ENCODE results near the gene SLC4A4. TPM values are rescaled to one million over a fixed set of nuclear protein-coding genes. Genes with fewer than 3 reads are reported as not detected.

The SLC4A4 gene
- total RNA-seq, 1 experiment from 2014 or later, result 1.1 TPM

DNA sequence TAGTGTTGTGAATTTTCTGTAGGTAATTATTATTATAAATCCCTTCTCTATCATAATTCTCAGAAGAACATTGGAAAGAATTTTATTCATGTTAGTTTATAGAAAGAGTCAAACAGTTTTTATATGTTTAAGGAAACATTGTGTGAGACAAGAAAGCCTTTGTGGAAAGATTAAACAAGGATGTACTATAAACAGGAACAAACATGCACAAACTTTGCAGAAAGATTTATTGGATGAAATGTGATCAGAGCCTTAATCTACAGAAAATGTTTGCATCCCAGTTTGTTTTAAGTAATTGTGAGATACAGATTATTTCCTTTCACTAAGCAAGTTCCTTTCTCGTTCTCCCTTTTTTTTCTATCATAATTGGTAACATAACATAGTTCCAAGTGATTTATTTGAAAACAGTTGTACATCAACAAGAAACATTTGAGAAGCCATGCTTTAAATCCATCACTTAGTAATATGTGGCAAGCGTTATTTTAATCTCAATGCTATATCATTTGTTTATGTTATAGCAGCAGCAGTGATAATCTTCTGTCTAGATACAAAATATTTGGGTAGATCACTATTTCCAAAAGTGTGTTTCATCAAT lies 129.4 kb downstream of the SLC4A4 start:
- no peak for TF ChIP-seq ZNF423 (CRISPR knock-in tag; IDR thresholded peaks at IDR 0.05)
- TF ChIP-seq HMGA2 (CRISPR knock-in tag; IDR thresholded peaks at IDR 0.05), result no peak
- TF ChIP-seq, protein P1, sequence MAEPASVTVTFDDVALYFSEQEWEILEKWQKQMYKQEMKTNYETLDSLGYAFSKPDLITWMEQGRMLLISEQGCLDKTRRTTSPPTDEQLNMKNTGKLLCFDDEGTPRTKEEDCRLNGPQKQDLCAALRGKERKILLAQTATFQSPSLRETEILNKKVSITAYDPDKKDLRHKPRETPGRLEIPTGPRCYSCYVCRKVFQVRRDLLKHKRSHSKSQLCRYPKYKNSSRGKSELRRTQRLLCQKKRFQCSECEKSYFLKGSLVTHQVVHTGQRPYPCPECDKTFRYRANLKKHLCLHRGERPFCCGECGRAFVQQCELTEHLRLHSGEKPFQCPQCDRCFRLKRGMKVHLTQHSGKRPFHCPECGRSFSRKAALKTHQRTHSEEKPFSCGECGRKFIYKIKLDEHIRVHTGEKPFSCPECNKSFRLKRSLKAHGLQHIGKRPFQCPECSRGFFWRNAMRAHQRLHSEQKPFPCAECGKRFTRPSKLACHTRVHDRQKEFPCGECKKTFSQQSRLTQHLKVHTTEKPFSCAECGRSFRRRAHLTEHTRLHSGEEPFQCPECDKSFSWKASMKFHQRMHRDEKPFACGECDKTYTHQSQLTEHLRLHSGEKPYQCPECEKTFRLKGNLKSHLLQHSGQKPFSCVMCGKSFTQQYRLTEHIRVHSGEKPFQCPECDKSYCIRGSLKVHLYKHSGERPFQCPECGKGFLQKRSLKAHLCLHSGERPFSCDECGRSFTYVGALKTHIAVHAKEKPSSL (CRISPR knock-in tag; conservative IDR thresholded peaks at IDR 0.05), result no peak
- no peak for TF ChIP-seq NFATC4 (CRISPR knock-in tag; IDR thresholded peaks at IDR 0.05)
- TF ChIP-seq, protein P2, sequence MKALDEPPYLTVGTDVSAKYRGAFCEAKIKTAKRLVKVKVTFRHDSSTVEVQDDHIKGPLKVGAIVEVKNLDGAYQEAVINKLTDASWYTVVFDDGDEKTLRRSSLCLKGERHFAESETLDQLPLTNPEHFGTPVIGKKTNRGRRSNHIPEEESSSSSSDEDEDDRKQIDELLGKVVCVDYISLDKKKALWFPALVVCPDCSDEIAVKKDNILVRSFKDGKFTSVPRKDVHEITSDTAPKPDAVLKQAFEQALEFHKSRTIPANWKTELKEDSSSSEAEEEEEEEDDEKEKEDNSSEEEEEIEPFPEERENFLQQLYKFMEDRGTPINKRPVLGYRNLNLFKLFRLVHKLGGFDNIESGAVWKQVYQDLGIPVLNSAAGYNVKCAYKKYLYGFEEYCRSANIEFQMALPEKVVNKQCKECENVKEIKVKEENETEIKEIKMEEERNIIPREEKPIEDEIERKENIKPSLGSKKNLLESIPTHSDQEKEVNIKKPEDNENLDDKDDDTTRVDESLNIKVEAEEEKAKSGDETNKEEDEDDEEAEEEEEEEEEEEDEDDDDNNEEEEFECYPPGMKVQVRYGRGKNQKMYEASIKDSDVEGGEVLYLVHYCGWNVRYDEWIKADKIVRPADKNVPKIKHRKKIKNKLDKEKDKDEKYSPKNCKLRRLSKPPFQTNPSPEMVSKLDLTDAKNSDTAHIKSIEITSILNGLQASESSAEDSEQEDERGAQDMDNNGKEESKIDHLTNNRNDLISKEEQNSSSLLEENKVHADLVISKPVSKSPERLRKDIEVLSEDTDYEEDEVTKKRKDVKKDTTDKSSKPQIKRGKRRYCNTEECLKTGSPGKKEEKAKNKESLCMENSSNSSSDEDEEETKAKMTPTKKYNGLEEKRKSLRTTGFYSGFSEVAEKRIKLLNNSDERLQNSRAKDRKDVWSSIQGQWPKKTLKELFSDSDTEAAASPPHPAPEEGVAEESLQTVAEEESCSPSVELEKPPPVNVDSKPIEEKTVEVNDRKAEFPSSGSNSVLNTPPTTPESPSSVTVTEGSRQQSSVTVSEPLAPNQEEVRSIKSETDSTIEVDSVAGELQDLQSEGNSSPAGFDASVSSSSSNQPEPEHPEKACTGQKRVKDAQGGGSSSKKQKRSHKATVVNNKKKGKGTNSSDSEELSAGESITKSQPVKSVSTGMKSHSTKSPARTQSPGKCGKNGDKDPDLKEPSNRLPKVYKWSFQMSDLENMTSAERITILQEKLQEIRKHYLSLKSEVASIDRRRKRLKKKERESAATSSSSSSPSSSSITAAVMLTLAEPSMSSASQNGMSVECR (CRISPR knock-in tag; IDR thresholded peaks at IDR 0.05; ENCODE audit: borderline replicate concordance), result no peak
- TF ChIP-seq, protein P3, sequence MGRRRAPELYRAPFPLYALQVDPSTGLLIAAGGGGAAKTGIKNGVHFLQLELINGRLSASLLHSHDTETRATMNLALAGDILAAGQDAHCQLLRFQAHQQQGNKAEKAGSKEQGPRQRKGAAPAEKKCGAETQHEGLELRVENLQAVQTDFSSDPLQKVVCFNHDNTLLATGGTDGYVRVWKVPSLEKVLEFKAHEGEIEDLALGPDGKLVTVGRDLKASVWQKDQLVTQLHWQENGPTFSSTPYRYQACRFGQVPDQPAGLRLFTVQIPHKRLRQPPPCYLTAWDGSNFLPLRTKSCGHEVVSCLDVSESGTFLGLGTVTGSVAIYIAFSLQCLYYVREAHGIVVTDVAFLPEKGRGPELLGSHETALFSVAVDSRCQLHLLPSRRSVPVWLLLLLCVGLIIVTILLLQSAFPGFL (CRISPR knock-in tag; IDR thresholded peaks at IDR 0.05; ENCODE audit: borderline replicate concordance), result no peak
- no peak for ATAC-seq
- ChIA-PET CTCF (no interaction called here), POLR2A (no interaction called here)
- DNase-seq (ENCODE audit: low spot score), result no peak
- no peak overlapping the region for H3K4me3 Mint-ChIP-seq
- H3K27me3 Mint-ChIP-seq (ENCODE audit: low read depth), result no peaks in the 10 kb centered on the region
- no peaks in the 10 kb centered on the region for H3K4me1 Mint-ChIP-seq
- H3K27ac Mint-ChIP-seq, result no peak overlapping the region
- H3K9me3 Mint-ChIP-seq, result no peaks in the 10 kb centered on the region
- no peaks in the 10 kb centered on the region for H3K36me3 Mint-ChIP-seq

DNA sequence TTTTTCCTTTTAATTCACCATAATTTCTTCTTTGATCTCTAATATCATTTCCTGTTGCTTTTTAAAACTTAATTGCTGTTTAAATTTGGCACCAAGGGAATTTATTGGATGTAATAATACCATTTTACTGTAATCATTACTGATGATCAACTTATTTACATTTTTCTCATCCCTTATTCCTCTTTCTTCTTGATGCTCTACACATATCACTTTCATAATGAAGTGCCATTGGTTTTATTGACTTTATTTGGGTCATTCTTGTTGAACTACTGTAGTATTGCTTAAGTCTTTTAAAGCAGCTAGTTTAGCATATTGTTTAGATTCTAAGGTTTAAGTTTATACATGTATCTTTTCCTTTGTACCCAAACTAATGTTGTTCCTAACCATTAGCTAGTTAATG lies 130.7 kb downstream of the SLC4A4 start:
- no peaks in the 10 kb centered on the region for H3K9me3 Mint-ChIP-seq
- no peaks in the 10 kb centered on the region for H3K36me3 Mint-ChIP-seq
- no peak overlapping the region for H3K27ac Mint-ChIP-seq
- no peak for ATAC-seq
- H3K27me3 Mint-ChIP-seq (ENCODE audit: low read depth), result no peaks in the 10 kb centered on the region
- CTCF ChIA-PET, result no interaction called here
- H3K4me1 Mint-ChIP-seq, result no peaks in the 10 kb centered on the region
- DNase-seq (ENCODE audit: low spot score), result no peak
- POLR2A ChIA-PET, result no interaction called here
- TF ChIP-seq, protein P4, sequence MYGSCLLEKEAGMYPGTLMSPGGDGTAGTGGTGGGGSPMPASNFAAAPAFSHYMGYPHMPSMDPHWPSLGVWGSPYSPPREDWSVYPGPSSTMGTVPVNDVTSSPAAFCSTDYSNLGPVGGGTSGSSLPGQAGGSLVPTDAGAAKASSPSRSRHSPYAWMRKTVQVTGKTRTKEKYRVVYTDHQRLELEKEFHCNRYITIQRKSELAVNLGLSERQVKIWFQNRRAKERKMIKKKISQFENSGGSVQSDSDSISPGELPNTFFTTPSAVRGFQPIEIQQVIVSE (CRISPR knock-in tag; IDR thresholded peaks at IDR 0.05; ENCODE audit: borderline replicate concordance), result no peak
- no peak overlapping the region for H3K4me3 Mint-ChIP-seq

DNA sequence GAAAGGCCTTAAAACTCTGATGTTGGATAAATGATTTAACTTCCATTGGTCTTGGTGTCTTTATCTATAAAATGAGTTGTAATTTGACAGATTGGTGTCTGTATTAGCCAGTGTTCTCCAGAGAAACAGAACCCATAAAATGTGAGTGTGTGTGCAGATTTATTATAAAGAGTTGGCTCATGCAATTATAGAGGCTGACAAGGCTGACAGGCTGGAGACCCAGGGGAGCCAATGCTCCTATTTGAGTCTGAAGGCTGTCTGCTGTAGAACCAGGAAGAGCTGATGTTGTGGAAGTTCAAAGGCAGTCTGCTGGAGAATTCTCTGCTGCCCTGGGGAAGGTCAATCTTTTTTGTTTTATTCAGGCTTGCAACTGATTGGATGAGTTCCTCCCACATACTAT lies 131.7 kb downstream of the SLC4A4 start:
- no peak for DNase-seq (ENCODE audit: low spot score)
- Mint-ChIP-seq H3K27ac (no peak overlapping the region), H3K4me1 (no peaks in the 10 kb centered on the region), H3K36me3 (no peaks in the 10 kb centered on the region), H3K4me3 (no peak overlapping the region), H3K9me3 (no peaks in the 10 kb centered on the region), H3K27me3 (ENCODE audit: low read depth) (no peaks in the 10 kb centered on the region)
- ATAC-seq, result no peak
- ChIA-PET POLR2A (no interaction called here), CTCF (no interaction called here)
- TF ChIP-seq FOXP1 (CRISPR knock-in tag; IDR thresholded peaks at IDR 0.05; ENCODE audit: borderline replicate concordance) (no peak), OVOL2 (CRISPR knock-in tag; IDR thresholded peaks at IDR 0.05; ENCODE audit: borderline replicate concordance) (no peak), RORB (CRISPR knock-in tag; IDR thresholded peaks at IDR 0.05) (no peak), ZNF232 (CRISPR knock-in tag; IDR thresholded peaks at IDR 0.05) (no peak), ZNF671 (CRISPR knock-in tag; IDR thresholded peaks at IDR 0.05) (no peak), GABPB1 (CRISPR knock-in tag; IDR thresholded peaks at IDR 0.05) (no peak), SOX15 (CRISPR knock-in tag; IDR thresholded peaks at IDR 0.05) (no peak)
- TF ChIP-seq, protein P1 (CRISPR knock-in tag; conservative IDR thresholded peaks at IDR 0.05), result no peak
- TF ChIP-seq, protein P5, sequence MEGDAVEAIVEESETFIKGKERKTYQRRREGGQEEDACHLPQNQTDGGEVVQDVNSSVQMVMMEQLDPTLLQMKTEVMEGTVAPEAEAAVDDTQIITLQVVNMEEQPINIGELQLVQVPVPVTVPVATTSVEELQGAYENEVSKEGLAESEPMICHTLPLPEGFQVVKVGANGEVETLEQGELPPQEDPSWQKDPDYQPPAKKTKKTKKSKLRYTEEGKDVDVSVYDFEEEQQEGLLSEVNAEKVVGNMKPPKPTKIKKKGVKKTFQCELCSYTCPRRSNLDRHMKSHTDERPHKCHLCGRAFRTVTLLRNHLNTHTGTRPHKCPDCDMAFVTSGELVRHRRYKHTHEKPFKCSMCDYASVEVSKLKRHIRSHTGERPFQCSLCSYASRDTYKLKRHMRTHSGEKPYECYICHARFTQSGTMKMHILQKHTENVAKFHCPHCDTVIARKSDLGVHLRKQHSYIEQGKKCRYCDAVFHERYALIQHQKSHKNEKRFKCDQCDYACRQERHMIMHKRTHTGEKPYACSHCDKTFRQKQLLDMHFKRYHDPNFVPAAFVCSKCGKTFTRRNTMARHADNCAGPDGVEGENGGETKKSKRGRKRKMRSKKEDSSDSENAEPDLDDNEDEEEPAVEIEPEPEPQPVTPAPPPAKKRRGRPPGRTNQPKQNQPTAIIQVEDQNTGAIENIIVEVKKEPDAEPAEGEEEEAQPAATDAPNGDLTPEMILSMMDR (IDR thresholded peaks at IDR 0.05), result no peak
- TF ChIP-seq, protein P6, sequence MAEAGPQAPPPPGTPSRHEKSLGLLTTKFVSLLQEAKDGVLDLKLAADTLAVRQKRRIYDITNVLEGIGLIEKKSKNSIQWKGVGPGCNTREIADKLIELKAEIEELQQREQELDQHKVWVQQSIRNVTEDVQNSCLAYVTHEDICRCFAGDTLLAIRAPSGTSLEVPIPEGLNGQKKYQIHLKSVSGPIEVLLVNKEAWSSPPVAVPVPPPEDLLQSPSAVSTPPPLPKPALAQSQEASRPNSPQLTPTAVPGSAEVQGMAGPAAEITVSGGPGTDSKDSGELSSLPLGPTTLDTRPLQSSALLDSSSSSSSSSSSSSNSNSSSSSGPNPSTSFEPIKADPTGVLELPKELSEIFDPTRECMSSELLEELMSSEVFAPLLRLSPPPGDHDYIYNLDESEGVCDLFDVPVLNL (CRISPR knock-in tag; IDR thresholded peaks at IDR 0.05; ENCODE audit: borderline replicate concordance, low read depth), result no peak
- TF ChIP-seq, protein P7, sequence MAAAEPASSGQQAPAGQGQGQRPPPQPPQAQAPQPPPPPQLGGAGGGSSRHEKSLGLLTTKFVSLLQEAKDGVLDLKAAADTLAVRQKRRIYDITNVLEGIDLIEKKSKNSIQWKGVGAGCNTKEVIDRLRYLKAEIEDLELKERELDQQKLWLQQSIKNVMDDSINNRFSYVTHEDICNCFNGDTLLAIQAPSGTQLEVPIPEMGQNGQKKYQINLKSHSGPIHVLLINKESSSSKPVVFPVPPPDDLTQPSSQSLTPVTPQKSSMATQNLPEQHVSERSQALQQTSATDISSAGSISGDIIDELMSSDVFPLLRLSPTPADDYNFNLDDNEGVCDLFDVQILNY (CRISPR knock-in tag; IDR thresholded peaks at IDR 0.05), result no peak
